IgD-negative memory B cell (primary cell): ENCODE measurements around the gene GARIN6. TPM values are rescaled to one million over a fixed set of nuclear protein-coding genes. Genes with fewer than 3 reads are reported as not detected.

Experiments
- H3K27ac Mint-ChIP-seq, 3 donors: one replicate each; pipeline ENCODE4 v1.8.0; 2020 to 2022; ENCODE audit warnings: mild to moderate bottlenecking in 3 of 3, mixed read lengths in 3 of 3, moderate library complexity in 1 of 3
- H3K27me3 Mint-ChIP-seq: one replicate; pipeline ENCODE4 v1.8.0; 2021; ENCODE audit warnings: mixed read lengths
- H3K36me3 Mint-ChIP-seq: one replicate; pipeline ENCODE4 v1.8.0; 2020; ENCODE audit warnings: mild to moderate bottlenecking, mixed read lengths
- H3K4me1 Mint-ChIP-seq, 3 donors: one replicate each; pipeline ENCODE4 v1.8.0; 2020 to 2022; ENCODE audit warnings: mixed read lengths in 3 of 3, mild to moderate bottlenecking in 1 of 3
- H3K4me3 Mint-ChIP-seq, 4 donors: one replicate each; pipeline ENCODE4 v1.8.0; 2020 to 2022; ENCODE audit warnings: mild to moderate bottlenecking in 4 of 4, mixed read lengths in 4 of 4, moderate library complexity in 3 of 4
- H3K9me3 Mint-ChIP-seq, 3 donors: one replicate each; pipeline ENCODE4 v1.8.0; 2020 to 2021; ENCODE audit warnings: mixed read lengths in 3 of 3, mild to moderate bottlenecking in 1 of 3
- polyA plus RNA-seq: library from polyadenylated mRNA; unstranded; fragments of 300-500 nt; fragmentation: Illumina TruSeq; gene quantifications from one replicate; pipeline ENCODE4 v1.2.3, GENCODE V29; 2021

Gene GARIN6
- polyA plus RNA-seq, 1 donor from 2014 or later = not detected

- Mint-ChIP-seq H3K4me3 (no peak overlapping the region), H3K36me3 (peaks cover 2% of the 10 kb centered on the region), H3K4me1 (no peaks in the 10 kb centered on the region), H3K27me3 (no peaks in the 10 kb centered on the region), H3K27ac (no peak overlapping the region), H3K9me3 (peaks cover 1 to 4% (median 3%) of the 10 kb centered on the region in 3 donors)
These were observed 23.1 kb downstream of the GARIN6 start for GRCh38 chr12:99670635-99671034.

- Mint-ChIP-seq H3K9me3 (peaks cover 3 to 9% (median 8%) of the 10 kb centered on the region in 3 donors), H3K27ac (peak overlapping the region in 1 of 3 donors; percentile 65), H3K4me3 (no peak overlapping the region), H3K36me3 (no peaks in the 10 kb centered on the region), H3K27me3 (no peaks in the 10 kb centered on the region), H3K4me1 (no peaks in the 10 kb centered on the region)
These were observed 32.7 kb downstream of the GARIN6 start for GRCh38 chr12:99680276-99680675.

GRCh38 chr12:99686142-99686541, 38.6 kb downstream of the GARIN6 start:
- no peaks in the 10 kb centered on the region for H3K27me3 Mint-ChIP-seq
- H3K36me3 Mint-ChIP-seq = no peaks in the 10 kb centered on the region
- no peaks in the 10 kb centered on the region for H3K4me1 Mint-ChIP-seq
- no peak overlapping the region for H3K4me3 Mint-ChIP-seq
- peaks cover 5 to 20% (median 7%) of the 10 kb centered on the region in 3 donors for H3K9me3 Mint-ChIP-seq
- H3K27ac Mint-ChIP-seq = no peak overlapping the region

DNA sequence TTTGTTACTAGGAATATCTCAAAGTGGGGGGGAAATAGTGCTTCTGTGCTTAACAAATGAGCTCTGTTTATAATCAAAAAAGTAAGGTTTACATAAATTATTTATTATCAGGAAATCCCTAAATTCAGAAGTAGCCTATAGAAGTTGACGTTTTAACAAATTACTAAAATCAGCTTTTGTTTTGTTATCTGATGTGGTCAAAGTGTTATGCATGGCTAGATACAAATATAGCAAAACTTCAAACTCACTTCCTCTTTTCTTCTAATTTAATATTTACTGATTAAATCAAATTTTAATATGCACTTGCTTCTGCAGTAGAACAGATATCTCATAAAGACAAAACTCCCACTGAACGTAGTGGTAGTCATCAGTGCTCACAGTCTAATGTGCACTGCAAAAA, 47.5 kb downstream of the GARIN6 start:
- Mint-ChIP-seq H3K4me3 (no peak overlapping the region), H3K36me3 (no peaks in the 10 kb centered on the region), H3K27ac (no peak overlapping the region), H3K9me3 (peaks cover 0 to 2% (median 0%) of the 10 kb centered on the region in 3 donors), H3K4me1 (no peaks in the 10 kb centered on the region), H3K27me3 (no peaks in the 10 kb centered on the region)
